ENCODE results near the gene RALGPS1. TPM values are rescaled to one million over a fixed set of nuclear protein-coding genes. Genes with fewer than 3 reads are reported as not detected.
A peak's percentile ranks its signal among the peaks of the same experiment; 100 is the strongest.

Gene RALGPS1
- polyA plus RNA-seq, 1 experiment, result 1.7 TPM

DNA sequence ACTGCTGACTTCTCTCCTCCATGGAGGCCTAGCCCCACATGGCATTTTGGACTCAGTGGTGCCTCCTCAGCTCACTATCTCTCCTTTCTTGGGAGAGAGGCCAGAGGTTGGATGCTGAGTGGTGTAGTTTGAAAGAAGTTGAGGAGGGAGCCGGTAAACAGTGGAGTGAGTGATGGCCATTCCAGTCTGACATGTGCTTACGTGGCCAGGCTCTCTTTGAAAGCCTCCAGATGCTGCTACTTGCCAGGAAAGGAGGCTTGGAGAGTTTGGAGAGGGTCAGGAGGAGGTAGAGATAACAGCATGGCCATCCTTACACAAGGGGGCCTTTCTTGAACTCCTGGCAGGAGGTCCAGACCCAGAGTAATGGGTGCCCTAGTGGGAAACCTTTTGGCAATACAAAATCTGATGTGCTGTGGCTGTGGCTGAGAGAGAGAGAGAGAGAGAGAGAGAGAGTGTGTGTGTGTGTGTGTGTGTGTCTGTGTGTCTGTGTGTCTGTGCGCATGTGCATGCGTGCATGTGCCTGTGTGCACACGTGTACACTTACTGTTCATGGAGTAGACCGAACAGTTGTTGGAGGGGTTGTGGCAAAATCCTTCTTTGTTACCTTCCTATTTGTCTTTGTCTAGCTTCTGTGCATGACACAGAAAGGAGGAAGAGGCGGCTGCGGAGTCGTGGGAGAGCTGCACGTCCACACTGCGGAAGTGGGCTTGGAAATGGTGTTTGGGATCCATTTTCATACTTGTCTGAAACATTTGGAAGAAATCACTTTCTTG, 37.8 kb downstream of the RALGPS1 start:
- ChIA-PET CTCF (interaction anchor here (1.5 to 2.5 kb wide), 2 partner anchors 11 to 12 kb away, joined by 4 to 8 read pairs; no protein-coding TSS in a partner anchor), POLR2A (no interaction called here)
- TF ChIP-seq, protein P1, sequence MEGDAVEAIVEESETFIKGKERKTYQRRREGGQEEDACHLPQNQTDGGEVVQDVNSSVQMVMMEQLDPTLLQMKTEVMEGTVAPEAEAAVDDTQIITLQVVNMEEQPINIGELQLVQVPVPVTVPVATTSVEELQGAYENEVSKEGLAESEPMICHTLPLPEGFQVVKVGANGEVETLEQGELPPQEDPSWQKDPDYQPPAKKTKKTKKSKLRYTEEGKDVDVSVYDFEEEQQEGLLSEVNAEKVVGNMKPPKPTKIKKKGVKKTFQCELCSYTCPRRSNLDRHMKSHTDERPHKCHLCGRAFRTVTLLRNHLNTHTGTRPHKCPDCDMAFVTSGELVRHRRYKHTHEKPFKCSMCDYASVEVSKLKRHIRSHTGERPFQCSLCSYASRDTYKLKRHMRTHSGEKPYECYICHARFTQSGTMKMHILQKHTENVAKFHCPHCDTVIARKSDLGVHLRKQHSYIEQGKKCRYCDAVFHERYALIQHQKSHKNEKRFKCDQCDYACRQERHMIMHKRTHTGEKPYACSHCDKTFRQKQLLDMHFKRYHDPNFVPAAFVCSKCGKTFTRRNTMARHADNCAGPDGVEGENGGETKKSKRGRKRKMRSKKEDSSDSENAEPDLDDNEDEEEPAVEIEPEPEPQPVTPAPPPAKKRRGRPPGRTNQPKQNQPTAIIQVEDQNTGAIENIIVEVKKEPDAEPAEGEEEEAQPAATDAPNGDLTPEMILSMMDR (IDR thresholded peaks at IDR 0.05; ENCODE audit: insufficient read depth, low read depth, low read length), result no peak
- no peaks in the 10 kb centered on the region for H3K27me3 ChIP-seq (ENCODE audit: control insufficient read depth, insufficient read depth, low read length)
- no peak for DNase-seq (ENCODE audit: low read depth)
- H3K4me3 ChIP-seq (ENCODE audit: low read depth, low read length), result no peak overlapping the region
- H3K36me3 ChIP-seq (ENCODE audit: control insufficient read depth, insufficient read depth, low read length), result no peaks in the 10 kb centered on the region

- no peaks in the 10 kb centered on the region for H3K36me3 ChIP-seq (ENCODE audit: control insufficient read depth, insufficient read depth, low read length)
- H3K27me3 ChIP-seq (ENCODE audit: control insufficient read depth, insufficient read depth, low read length), result no peaks in the 10 kb centered on the region
- peak; percentile 21 for DNase-seq (ENCODE audit: low read depth)
- ChIA-PET CTCF (interaction anchor here (0.9 to 2.5 kb wide), 4 partner anchors 11 to 248 kb away, joined by 3 to 8 read pairs (median 4); no protein-coding TSS in a partner anchor), POLR2A (no interaction called here)
- TF ChIP-seq, protein P1 (IDR thresholded peaks at IDR 0.05; ENCODE audit: insufficient read depth, low read depth, low read length), result no peak
- H3K4me3 ChIP-seq (ENCODE audit: low read depth, low read length), result no peak overlapping the region
Measured at GRCh38 chr9:126953041-126953809, 38.6 kb downstream of the RALGPS1 start.

DNA sequence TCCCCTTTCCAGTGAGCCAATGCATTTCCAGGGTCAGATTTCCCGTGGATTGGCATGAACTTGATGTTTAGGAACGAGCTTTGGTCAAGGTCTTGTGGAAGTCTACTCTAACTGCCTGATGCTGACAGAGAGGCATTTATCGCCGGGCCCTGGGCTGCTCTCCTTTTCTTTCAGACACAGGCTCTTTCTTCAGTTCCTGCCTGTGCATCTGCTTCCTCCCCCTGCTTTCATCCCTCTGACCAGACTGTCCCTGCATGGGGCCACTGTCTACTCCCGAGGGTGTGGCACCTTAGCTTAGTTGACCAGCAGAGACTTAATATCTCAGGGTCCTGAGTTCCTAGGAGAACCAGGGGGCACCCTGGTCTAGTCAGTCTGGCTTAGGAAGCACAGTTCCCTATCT, 41.2 kb downstream of the RALGPS1 start:
- no peak for DNase-seq (ENCODE audit: low read depth)
- ChIA-PET POLR2A (no interaction called here), CTCF (interaction anchor here (1.0 to 15.7 kb wide), 2 partner anchors 10 to 243 kb away, joined by 3 to 208 read pairs; no protein-coding TSS in a partner anchor)
- no peaks in the 10 kb centered on the region for H3K36me3 ChIP-seq (ENCODE audit: control insufficient read depth, insufficient read depth, low read length)
- H3K4me3 ChIP-seq (ENCODE audit: low read depth, low read length), result no peak overlapping the region
- no peaks in the 10 kb centered on the region for H3K27me3 ChIP-seq (ENCODE audit: control insufficient read depth, insufficient read depth, low read length)
- TF ChIP-seq, protein P1 (IDR thresholded peaks at IDR 0.05; ENCODE audit: insufficient read depth, low read depth, low read length), result no peak

DNA sequence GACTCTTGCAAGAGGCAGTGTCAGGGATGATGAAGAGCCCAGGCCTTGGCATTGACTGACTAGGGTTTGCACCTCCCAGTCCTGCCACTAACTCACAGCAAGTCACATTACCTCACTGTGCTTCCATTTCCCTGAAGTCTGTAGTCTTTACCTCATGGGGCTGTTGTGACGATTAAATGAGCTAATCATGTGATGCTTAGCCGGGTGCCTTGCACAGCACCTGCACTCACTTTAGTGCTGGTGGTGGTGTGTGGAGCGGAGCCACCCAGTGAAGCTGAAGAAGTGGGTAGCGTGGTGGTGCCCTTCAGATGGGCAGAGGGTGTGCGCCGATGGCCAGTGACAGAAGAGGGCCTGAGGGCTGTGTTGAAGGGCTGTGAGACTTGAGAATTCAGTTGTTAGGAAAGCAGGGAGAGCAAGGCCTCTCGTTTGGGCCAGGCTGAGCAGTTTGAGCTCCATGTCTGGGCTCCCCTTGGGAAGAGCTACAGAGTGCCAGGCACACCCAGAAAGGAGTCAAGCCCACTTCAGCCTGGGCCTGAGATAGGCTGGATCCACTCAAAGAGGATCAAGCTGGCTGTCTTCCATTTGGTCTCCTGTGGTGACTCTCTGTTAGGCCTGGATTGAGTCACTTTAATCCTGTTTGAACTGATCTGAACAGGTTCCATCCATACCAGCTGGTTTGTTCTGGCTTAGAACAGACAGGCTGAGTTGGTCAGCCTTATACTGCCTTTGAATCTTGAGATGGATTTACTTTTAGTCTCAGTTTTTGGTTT, 42.5 kb downstream of the RALGPS1 start:
- ChIA-PET POLR2A (no interaction called here), CTCF (interaction anchor here (0.7 to 15.7 kb wide), 5 partner anchors 8 to 242 kb away, joined by 3 to 208 read pairs (median 3); no protein-coding TSS in a partner anchor)
- no peak overlapping the region for H3K4me3 ChIP-seq (ENCODE audit: low read depth, low read length)
- H3K27me3 ChIP-seq (ENCODE audit: control insufficient read depth, insufficient read depth, low read length), result no peaks in the 10 kb centered on the region; the same call in 1 of the 2 replicates
- TF ChIP-seq, protein P1 (IDR thresholded peaks at IDR 0.05; ENCODE audit: insufficient read depth, low read depth, low read length), result no peak
- DNase-seq (ENCODE audit: low read depth), result peak; percentile 22
- H3K36me3 ChIP-seq (ENCODE audit: control insufficient read depth, insufficient read depth, low read length), result no peaks in the 10 kb centered on the region

Measured in BJ (cell line).